Hepatocyte (in vitro differentiated cells): ENCODE data around the gene RHOF. TPM values are rescaled to one million over a fixed set of nuclear protein-coding genes. Genes with fewer than 3 reads are reported as not detected.

Experiments used
- DNase-seq: peaks from one replicate; pipeline ENCODE4 v3.0.0-alpha.2; 2016; ENCODE audit warnings: low spot score
- H2AFZ ChIP-seq: fragments of 200-600 bp; sonication (generic); 2 replicates; pipeline ENCODE4 v1.6.0; 2016; ENCODE audit warnings: antibody characterized with exemption, mild to moderate bottlenecking
- H3K27ac ChIP-seq: fragments of 200-600 bp; sonication (generic); 2 replicates; pipeline ENCODE4 v1.5.1; 2016; ENCODE audit warnings: mild to moderate bottlenecking
- H3K27me3 ChIP-seq: fragments of 200-600 bp; sonication (generic); 2 replicates; pipeline ENCODE4 v1.6.1; 2016
- H3K36me3 ChIP-seq: fragments of 200-600 bp; sonication (generic); replicated peaks from 2 replicates; pipeline ENCODE4 v1.5.1; 2016; ENCODE audit warnings: low read depth; ENCODE audit not compliant: insufficient read depth
- H3K4me1 ChIP-seq: fragments of 200-600 bp; sonication (generic); 2 replicates; pipeline ENCODE4 v1.5.1; 2016; ENCODE audit warnings: mild to moderate bottlenecking, moderate library complexity; ENCODE audit not compliant: insufficient read depth
- H3K4me2 ChIP-seq: fragments of 200-600 bp; sonication (generic); 2 replicates; pipeline ENCODE4 v1.6.0; 2016
- H3K4me3 ChIP-seq: fragments of 200-600 bp; sonication (generic); 2 replicates; pipeline ENCODE4 v1.5.1; 2016; ENCODE audit warnings: mild to moderate bottlenecking
- H3K79me2 ChIP-seq: fragments of 200-600 bp; sonication (generic); 2 replicates; pipeline ENCODE4 v1.6.0; 2017; ENCODE audit warnings: mild to moderate bottlenecking
- H3K9me2 ChIP-seq: fragments of 200-600 bp; sonication (generic); replicated peaks from 2 replicates; pipeline ENCODE4 v1.6.0; 2017; ENCODE audit warnings: mild to moderate bottlenecking; ENCODE audit not compliant: insufficient read depth
- H3K9me3 ChIP-seq: fragments of 200-600 bp; sonication (generic); 2 replicates; pipeline ENCODE4 v1.5.1; 2016; ENCODE audit warnings: low read depth, mild to moderate bottlenecking
- H4K20me1 ChIP-seq: fragments of 200-600 bp; sonication (generic); 2 replicates; pipeline ENCODE4 v1.6.0; 2016; ENCODE audit warnings: mild to moderate bottlenecking; ENCODE audit not compliant: insufficient read depth, poor library complexity, severe bottlenecking
- EZH2 ChIP-seq: fragments of 200-600 bp; sonication (generic); IDR thresholded peaks from 2 replicates; pipeline ENCODE4 v1.6.1; 2016; ENCODE audit warnings: antibody characterized with exemption, mild to moderate bottlenecking, borderline replicate concordance
- EZH2phosphoT487 ChIP-seq: fragments of 200-600 bp; sonication (generic); IDR thresholded peaks from one replicate; pipeline ENCODE4 v1.6.1; 2018; ENCODE audit warnings: antibody characterized with exemption, mild to moderate bottlenecking, low read depth, moderate library complexity; ENCODE audit not compliant: unreplicated experiment, severe bottlenecking
- WGBS: methylation state at CpG from one replicate; pipeline ENCODE4 v1.1.6; 2016; ENCODE audit warnings: low lambda C conversion rate; ENCODE audit errors: missing lambda C conversion rate; 5-methylcytosine and 5-hydroxymethylcytosine counted together
- polyA plus RNA-seq: library from polyadenylated mRNA; unstranded; fragments of >200 nt; fragmentation: Nextera tagmentation; extraction: Ambion mirVana; gene quantifications from 2 replicates; pipeline ENCODE4 v1.2.1, GENCODE V29; 2016
- total RNA-seq: library from RNA; depleted of rRNA; stranded (reverse); fragments of >200 nt; gene quantifications from 2 replicates; pipeline ENCODE4 v1.2.3, GENCODE V29; 2014
- TF ChIP-seq, protein P1 (sequence below): fragments of 200-600 bp; sonication (generic); IDR thresholded peaks from 2 replicates; pipeline ENCODE4 v1.5.1; 2016; ENCODE audit warnings: antibody characterized with exemption, mild to moderate bottlenecking; ENCODE audit not compliant: poor library complexity

Gene RHOF
- total and polyA plus RNA-seq, 2 experiments from 2014 or later: 40.4 to 45.3 TPM

DNA sequence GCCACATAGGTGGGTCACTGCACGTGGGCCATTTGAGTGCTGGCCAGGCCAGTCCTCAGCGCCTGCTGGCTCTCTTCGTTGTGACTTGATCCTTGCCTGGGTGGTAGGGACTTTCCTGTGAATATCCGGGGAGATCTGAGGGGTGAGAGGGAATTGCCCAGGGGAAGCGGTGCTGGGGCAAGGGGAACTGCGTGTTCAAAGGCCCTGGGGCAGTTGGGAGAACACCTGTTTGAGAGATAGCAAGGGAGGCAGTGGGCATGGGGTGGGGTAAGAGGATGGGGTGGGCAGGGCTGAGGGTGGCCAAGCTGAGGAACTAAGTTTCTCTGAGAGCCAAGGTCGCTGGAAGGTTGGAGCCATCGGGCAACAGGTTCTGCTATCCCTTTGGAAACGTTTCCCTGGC, 35.3 kb upstream of the RHOF start:
- no peaks in the 10 kb centered on the region for H3K79me2 ChIP-seq
- no peak overlapping the region for H3K4me3 ChIP-seq
- no peaks in the 10 kb centered on the region for H3K4me1 ChIP-seq
- H3K4me2 ChIP-seq: no peak overlapping the region
- no peaks in the 10 kb centered on the region for H4K20me1 ChIP-seq
- no peaks in the 10 kb centered on the region for H3K9me3 ChIP-seq
- H3K36me3 ChIP-seq: no peaks in the 10 kb centered on the region
- no peak for DNase-seq
- H3K27me3 ChIP-seq: no peaks in the 10 kb centered on the region
- no peaks in the 10 kb centered on the region for H3K9me2 ChIP-seq
- no peak for TF ChIP-seq EZH2phosphoT487
- TF ChIP-seq EZH2: no peak
- TF ChIP-seq, protein P1, sequence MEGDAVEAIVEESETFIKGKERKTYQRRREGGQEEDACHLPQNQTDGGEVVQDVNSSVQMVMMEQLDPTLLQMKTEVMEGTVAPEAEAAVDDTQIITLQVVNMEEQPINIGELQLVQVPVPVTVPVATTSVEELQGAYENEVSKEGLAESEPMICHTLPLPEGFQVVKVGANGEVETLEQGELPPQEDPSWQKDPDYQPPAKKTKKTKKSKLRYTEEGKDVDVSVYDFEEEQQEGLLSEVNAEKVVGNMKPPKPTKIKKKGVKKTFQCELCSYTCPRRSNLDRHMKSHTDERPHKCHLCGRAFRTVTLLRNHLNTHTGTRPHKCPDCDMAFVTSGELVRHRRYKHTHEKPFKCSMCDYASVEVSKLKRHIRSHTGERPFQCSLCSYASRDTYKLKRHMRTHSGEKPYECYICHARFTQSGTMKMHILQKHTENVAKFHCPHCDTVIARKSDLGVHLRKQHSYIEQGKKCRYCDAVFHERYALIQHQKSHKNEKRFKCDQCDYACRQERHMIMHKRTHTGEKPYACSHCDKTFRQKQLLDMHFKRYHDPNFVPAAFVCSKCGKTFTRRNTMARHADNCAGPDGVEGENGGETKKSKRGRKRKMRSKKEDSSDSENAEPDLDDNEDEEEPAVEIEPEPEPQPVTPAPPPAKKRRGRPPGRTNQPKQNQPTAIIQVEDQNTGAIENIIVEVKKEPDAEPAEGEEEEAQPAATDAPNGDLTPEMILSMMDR: no peak
- no peak overlapping the region for H2AFZ ChIP-seq
- WGBS: 97% methylated on average over 9 of the region's 9 CpGs
- no peak overlapping the region for H3K27ac ChIP-seq

DNA sequence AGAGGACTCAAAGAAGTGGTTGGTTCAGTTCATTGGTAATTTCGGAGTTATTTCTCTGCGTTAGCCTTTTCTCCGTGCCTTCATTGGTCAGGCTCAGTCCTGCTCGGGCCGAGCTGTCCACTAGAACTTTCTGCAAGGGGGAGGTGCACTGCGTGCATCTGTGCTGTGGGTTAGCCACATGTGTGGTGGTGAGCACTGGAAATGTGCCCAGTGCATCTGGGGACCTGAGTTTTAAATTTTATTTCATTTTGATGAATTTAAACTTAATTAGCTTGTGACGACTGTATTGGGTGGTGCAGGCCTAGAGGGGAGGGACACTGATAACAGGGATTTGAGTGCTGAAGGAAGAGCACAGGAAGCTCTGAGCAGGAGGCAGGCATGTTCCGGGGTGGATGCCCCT, 34.8 kb upstream of the RHOF start:
- no peak overlapping the region for H3K4me3 ChIP-seq
- H3K27ac ChIP-seq: no peak overlapping the region
- H3K79me2 ChIP-seq: no peaks in the 10 kb centered on the region
- H3K4me1 ChIP-seq: no peaks in the 10 kb centered on the region
- H3K9me2 ChIP-seq: no peaks in the 10 kb centered on the region
- no peaks in the 10 kb centered on the region for H3K36me3 ChIP-seq
- 97% methylated on average over 8 of the region's 8 CpGs for WGBS
- no peaks in the 10 kb centered on the region for H3K27me3 ChIP-seq
- H3K4me2 ChIP-seq: no peak overlapping the region
- no peaks in the 10 kb centered on the region for H4K20me1 ChIP-seq
- no peaks in the 10 kb centered on the region for H3K9me3 ChIP-seq
- H2AFZ ChIP-seq: no peak overlapping the region
- no peak for DNase-seq
- TF ChIP-seq EZH2phosphoT487 (no peak), EZH2 (no peak)
- TF ChIP-seq, protein P1: no peak

- no peak for TF ChIP-seq EZH2
- TF ChIP-seq EZH2phosphoT487: no peak
- TF ChIP-seq, protein P1: no peak
- 97% methylated on average over 46 of the region's 48 CpGs for WGBS
- no peaks in the 10 kb centered on the region for H3K79me2 ChIP-seq
Measured at GRCh38 chr12:121827351-121828099, 34.0 kb upstream of the RHOF start.

More at GRCh38 chr12:121827351-121828099, 34.0 kb upstream of the RHOF start:
- H3K27me3 ChIP-seq: no peaks in the 10 kb centered on the region
- H3K4me3 ChIP-seq: no peak overlapping the region
- no peak overlapping the region for H3K27ac ChIP-seq
- no peak overlapping the region for H3K4me2 ChIP-seq
- H3K9me2 ChIP-seq: no peaks in the 10 kb centered on the region
- no peak for DNase-seq
- H3K36me3 ChIP-seq: no peaks in the 10 kb centered on the region
- H3K9me3 ChIP-seq: no peaks in the 10 kb centered on the region
- H3K4me1 ChIP-seq: no peaks in the 10 kb centered on the region
- no peak overlapping the region for H2AFZ ChIP-seq
- H4K20me1 ChIP-seq: no peaks in the 10 kb centered on the region
